Right lobe of liver (tissue), 6 donors: ENCODE data around the gene ARMH4. TPM values are rescaled to one million over a fixed set of nuclear protein-coding genes. Genes with fewer than 3 reads are reported as not detected.

ENCODE experiments used
- ATAC-seq, 4 donors: fragments of 200-7000 bp; cut with Tn5 transposase; one replicate each; pipeline ENCODE4 v1.9.1; 2020; ENCODE audit warnings: mild to moderate bottlenecking in 4 of 4, moderate library complexity in 4 of 4
- DNase-seq, 3 donors: peaks; one replicate each; pipeline ENCODE4 v3.0.0-alpha.2; 2020
- H3K27ac ChIP-seq, 3 donors: fragments of 200-600 bp; one replicate each; pipeline ENCODE4 v1.8.0; 2022
- H3K27me3 ChIP-seq, 2 donors: fragments of 200-600 bp; one replicate each; pipeline ENCODE4 v1.8.0; 2022
- H3K36me3 ChIP-seq, 4 donors: fragments of 200-600 bp; sonication (generic) in 1 of 4; one replicate each; pipeline versions ENCODE4 v1.5.1 to v1.8.0; 2017 to 2022; ENCODE audit warnings: control low read depth in 1 of 4
- H3K4me1 ChIP-seq, 4 donors: fragments of 200-600 bp; sonication (generic) in 1 of 4; one replicate each; pipeline versions ENCODE4 v1.5.1 to v1.8.0; 2017 to 2022; ENCODE audit warnings: control low read depth in 1 of 4
- H3K4me3 ChIP-seq, 3 donors: fragments of 200-600 bp; one replicate each; pipeline ENCODE4 v1.8.0; 2022
- H3K9me3 ChIP-seq, 4 donors: fragments of 200-600 bp; sonication (generic) in 1 of 4; one replicate each; pipeline versions ENCODE4 v1.5.1 to v1.8.0; 2017 to 2022; ENCODE audit warnings: control low read depth in 1 of 4
- POLR2A ChIP-seq: fragments of 450-650 bp; IDR thresholded peaks from one replicate; pipeline ENCODE4 v1.6.1; 2017; ENCODE audit warnings: antibody characterized with exemption, mild to moderate bottlenecking
- WGBS: methylation state at CpG from one replicate; pipeline ENCODE4 v1.1.6; 2018; ENCODE audit warnings: low coverage, low lambda C conversion rate; ENCODE audit not compliant: insufficient coverage; ENCODE audit errors: missing lambda C conversion rate; 5-methylcytosine and 5-hydroxymethylcytosine counted together
- intact Hi-C, 2 donors: fragments of 100-400 bp; cut with DNase I; formaldehyde crosslinking; loops; one replicate each; pipeline versions ENCODE4 v1.11.2 to v1.14.1; 2022
- total RNA-seq, 6 experiments: library from RNA; depleted of rRNA in 2 of 6; stranded (reverse); fragments of >200 nt in 2 of 6; fragmentation: NEBNext Ultra II Directional in 3 of 6; extraction: Animal tissue kit (Norgen Biotek cat#: 25700) in 3 of 6; gene quantifications; one replicate each; pipeline versions ENCODE4 v1.1.0 to v1.2.4, GENCODE V29; 2016 to 2023
- TF ChIP-seq, protein P1 (sequence below), 4 donors: fragments of 200-600 bp in 3 of 4; fragments of 450-650 bp in 1 of 4; IDR thresholded peaks; one replicate each; pipeline versions ENCODE4 v1.5.1 to v1.8.0; 2016 to 2022; ENCODE audit warnings: antibody characterized with exemption in 4 of 4, mild to moderate bottlenecking in 2 of 4
- donor health status: DM: no; HTN: yes; CAD: no.
- donor health status: DM: no; HTN: no; CAD: no.
- donor health status: DM: no; HTN: no; CAD: no.
- donor health status: DM: no; HTN: yes; CAD: no.
- donor health status: DM: no; HTN: yes; CAD: no.

Gene ARMH4
- total RNA-seq, 6 experiments from 2014 or later: 0.25 to 2.1 (median 0.62) TPM

DNA sequence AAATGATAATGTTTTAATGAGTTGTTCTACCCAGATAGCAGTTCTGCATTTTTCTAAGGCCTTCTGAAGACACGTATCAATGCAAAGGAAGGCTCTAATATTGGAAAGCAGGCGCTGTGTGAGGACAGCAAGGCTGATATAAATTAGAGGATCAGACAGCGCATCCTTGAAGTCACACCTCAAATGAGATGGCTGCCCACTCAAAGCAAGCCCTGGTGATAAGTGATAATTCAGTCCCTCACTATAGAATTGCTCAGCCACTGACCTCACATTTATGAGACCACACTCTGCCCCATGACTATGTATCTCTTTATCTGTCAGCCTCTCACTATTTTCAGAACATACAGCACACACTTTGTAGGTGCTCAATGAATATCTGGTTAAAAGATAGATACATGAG lies 62.4 kb downstream of the ARMH4 start:
- no peaks in the 10 kb centered on the region for H3K36me3 ChIP-seq
- 100% methylated on average over 2 of the region's 3 CpGs for WGBS
- intact Hi-C loops: no loop called here
- no peaks in the 10 kb centered on the region for H3K27me3 ChIP-seq
- TF ChIP-seq POLR2A: no peak
- TF ChIP-seq, protein P1, sequence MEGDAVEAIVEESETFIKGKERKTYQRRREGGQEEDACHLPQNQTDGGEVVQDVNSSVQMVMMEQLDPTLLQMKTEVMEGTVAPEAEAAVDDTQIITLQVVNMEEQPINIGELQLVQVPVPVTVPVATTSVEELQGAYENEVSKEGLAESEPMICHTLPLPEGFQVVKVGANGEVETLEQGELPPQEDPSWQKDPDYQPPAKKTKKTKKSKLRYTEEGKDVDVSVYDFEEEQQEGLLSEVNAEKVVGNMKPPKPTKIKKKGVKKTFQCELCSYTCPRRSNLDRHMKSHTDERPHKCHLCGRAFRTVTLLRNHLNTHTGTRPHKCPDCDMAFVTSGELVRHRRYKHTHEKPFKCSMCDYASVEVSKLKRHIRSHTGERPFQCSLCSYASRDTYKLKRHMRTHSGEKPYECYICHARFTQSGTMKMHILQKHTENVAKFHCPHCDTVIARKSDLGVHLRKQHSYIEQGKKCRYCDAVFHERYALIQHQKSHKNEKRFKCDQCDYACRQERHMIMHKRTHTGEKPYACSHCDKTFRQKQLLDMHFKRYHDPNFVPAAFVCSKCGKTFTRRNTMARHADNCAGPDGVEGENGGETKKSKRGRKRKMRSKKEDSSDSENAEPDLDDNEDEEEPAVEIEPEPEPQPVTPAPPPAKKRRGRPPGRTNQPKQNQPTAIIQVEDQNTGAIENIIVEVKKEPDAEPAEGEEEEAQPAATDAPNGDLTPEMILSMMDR (IDR thresholded peaks at IDR 0.05): no peak
- H3K4me3 ChIP-seq: no peak overlapping the region
- no peak overlapping the region for H3K27ac ChIP-seq
- H3K9me3 ChIP-seq: no peaks in the 10 kb centered on the region
- DNase-seq (no peak), ATAC-seq (no peak)
- no peaks in the 10 kb centered on the region for H3K4me1 ChIP-seq

DNA sequence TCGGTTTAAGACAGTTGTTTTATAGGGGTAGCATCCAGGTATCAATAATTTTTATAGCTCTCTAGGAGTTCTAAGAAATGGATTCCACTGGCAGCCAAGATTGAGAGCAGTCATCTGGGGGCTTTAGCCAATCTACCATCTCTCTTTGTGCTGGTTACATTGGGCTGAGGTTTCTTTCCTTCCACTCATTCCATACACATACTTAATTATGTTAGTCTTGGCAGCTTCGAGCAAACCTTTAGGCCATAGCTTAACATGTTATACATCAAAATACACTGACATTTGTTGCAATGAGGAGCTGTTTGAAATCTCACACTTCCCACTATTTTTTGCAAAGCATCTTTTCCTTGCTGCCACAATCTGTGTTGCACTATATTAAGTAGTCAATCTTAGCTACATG lies 63.1 kb downstream of the ARMH4 start:
- no peaks in the 10 kb centered on the region for H3K36me3 ChIP-seq
- intact Hi-C loops: no loop called here
- ATAC-seq: no peak
- no peak for DNase-seq
- WGBS: 40% methylated on average over 2 of the region's 2 CpGs
- TF ChIP-seq POLR2A: no peak
- TF ChIP-seq, protein P1 (IDR thresholded peaks at IDR 0.05): no peak
- no peaks in the 10 kb centered on the region for H3K27me3 ChIP-seq
- H3K9me3 ChIP-seq: no peaks in the 10 kb centered on the region
- H3K4me3 ChIP-seq: no peak overlapping the region
- H3K27ac ChIP-seq: no peak overlapping the region
- H3K4me1 ChIP-seq: no peaks in the 10 kb centered on the region

DNA sequence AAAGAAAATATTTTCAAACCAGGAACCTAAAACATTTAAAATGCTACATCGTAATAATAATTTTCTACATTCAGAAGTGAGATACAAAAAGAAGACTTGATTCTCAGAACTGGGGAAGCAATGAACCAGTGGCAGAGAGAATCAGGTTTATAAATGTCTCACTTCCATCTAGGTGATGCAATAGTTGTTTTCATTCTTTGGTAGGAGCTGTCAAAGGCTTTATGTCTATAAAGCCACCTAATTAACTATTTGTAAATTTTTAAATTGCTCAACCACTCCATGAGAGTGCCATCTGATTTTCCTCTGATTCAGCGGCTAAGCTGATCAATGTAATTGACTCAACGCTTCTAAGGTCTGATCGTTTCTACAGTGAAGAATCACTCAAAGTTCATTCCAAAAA lies 66.1 kb downstream of the ARMH4 start:
- no peaks in the 10 kb centered on the region for H3K27me3 ChIP-seq
- 68% methylated on average over 4 of the region's 4 CpGs for WGBS
- H3K9me3 ChIP-seq: no peaks in the 10 kb centered on the region
- no peak for TF ChIP-seq POLR2A
- TF ChIP-seq, protein P1 (IDR thresholded peaks at IDR 0.05): no peak
- no peaks in the 10 kb centered on the region for H3K36me3 ChIP-seq
- H3K4me3 ChIP-seq: no peak overlapping the region
- H3K4me1 ChIP-seq: no peaks in the 10 kb centered on the region
- DNase-seq (no peak), ATAC-seq (no peak)
- intact Hi-C loops: no loop called here
- no peak overlapping the region for H3K27ac ChIP-seq

DNA sequence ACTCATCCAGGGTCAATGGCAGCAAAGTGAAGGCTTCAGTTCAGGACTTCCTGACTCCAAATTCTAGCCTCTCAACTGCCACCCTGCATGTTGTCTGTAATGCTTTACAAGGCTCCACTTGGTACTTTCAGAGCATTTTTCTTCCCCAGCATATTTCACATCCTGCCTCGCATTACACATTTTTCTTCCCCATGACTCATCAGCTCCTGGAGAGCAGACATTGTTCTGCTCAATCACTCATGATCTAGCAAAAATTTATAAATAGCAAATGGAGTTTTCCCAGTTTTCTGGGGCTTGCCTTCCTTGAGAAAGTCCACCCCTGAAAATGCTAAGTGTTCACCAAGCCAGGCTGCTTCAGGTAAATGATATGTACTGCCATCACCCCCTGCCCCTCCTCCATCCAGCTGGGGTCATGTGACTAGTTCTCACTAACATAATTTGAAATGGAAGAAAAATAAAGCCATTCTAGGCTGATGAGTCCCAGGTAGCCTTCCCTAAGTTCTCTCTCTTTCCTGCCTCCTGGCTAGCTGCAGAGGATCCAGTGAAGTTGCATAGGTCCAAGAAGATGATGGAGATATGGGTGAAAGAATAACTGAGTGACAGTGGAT lies 69.4 kb downstream of the ARMH4 start:
- DNase-seq (no peak), ATAC-seq (peak in 1 of 4 donors; percentile 47)
- Histone ChIP-seq H3K9me3 (no peaks in the 10 kb centered on the region), H3K4me1 (no peaks in the 10 kb centered on the region), H3K27me3 (no peaks in the 10 kb centered on the region), H3K4me3 (no peak overlapping the region), H3K27ac (no peak overlapping the region), H3K36me3 (no peaks in the 10 kb centered on the region)
- WGBS: 21% methylated on average over 1 of the region's 1 CpG
- no peak for TF ChIP-seq POLR2A
- TF ChIP-seq, protein P1 (IDR thresholded peaks at IDR 0.05): no peak
- intact Hi-C loops: no loop called here

DNA sequence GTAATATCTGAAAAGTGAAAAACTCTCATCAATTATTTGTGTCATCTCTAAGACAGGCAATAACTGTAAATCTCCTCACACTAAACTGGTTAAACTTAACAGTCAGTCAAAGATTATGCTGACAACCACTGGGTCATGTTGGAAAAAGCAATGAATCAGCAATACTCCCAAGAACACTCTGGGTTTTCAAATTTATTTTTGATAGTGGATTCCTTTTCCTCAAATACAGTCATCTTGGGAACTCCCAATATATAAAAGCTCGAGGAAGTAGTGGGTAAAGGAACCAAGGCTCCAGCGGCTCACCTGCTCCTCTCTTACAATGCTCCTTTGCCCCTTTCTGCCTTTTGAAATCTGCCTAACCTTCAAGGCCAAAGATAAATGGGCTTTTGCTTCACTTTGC lies 70.0 kb downstream of the ARMH4 start:
- 54% methylated on average over 2 of the region's 2 CpGs for WGBS
- no peak overlapping the region for H3K27ac ChIP-seq
- ATAC-seq: no peak

More for the DNA sequence above, 70.0 kb downstream of the ARMH4 start:
- no peaks in the 10 kb centered on the region for H3K36me3 ChIP-seq
- no peak for DNase-seq
- intact Hi-C loops: no loop called here
- H3K4me1 ChIP-seq: no peaks in the 10 kb centered on the region
- no peaks in the 10 kb centered on the region for H3K9me3 ChIP-seq
- TF ChIP-seq, protein P1 (IDR thresholded peaks at IDR 0.05): no peak
- TF ChIP-seq POLR2A: no peak
- no peaks in the 10 kb centered on the region for H3K27me3 ChIP-seq
- no peak overlapping the region for H3K4me3 ChIP-seq
